GM12865 (cell line): ENCODE measurements around the gene AGPAT4.

Source experiments
- DNase-seq: peaks from one replicate; pipeline ENCODE4 v3.0.0; 2010; ENCODE audit warnings: low read depth
- H3K4me3 ChIP-seq: 2 replicates; pipeline ENCODE4 v1.5.1; 2011; ENCODE audit warnings: mild to moderate bottlenecking, low read depth, low read length, control low read depth
- TF ChIP-seq, protein P1 (sequence below): IDR thresholded peaks from 2 replicates; pipeline ENCODE4 v1.5.1; 2011; ENCODE audit warnings: low read length, control low read depth, low read depth, inconsistent platforms; ENCODE audit not compliant: insufficient read depth; ENCODE audit errors: missing control alignments

The AGPAT4 gene

DNA sequence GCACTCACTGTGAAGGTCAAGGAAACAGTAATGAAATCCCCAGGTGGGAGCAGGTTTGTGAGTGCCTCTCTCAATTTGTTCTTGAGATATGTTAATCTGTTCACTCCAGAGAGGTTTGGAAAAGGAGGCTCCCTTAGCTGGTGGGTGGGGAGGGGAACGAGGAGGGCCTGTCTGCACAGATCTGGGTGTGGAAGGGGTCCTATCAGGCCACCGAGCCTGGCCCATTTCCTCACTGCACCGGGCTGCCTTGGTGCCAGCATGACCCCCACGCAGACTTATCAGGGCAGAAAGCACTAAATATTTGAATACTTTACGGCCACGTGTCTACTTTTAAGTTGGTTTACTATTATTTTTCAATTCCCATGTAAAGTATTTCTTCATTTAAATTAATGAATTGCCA lies 8.3 kb downstream of the AGPAT4 start:
- no peak overlapping the region for H3K4me3 ChIP-seq
- TF ChIP-seq, protein P1, sequence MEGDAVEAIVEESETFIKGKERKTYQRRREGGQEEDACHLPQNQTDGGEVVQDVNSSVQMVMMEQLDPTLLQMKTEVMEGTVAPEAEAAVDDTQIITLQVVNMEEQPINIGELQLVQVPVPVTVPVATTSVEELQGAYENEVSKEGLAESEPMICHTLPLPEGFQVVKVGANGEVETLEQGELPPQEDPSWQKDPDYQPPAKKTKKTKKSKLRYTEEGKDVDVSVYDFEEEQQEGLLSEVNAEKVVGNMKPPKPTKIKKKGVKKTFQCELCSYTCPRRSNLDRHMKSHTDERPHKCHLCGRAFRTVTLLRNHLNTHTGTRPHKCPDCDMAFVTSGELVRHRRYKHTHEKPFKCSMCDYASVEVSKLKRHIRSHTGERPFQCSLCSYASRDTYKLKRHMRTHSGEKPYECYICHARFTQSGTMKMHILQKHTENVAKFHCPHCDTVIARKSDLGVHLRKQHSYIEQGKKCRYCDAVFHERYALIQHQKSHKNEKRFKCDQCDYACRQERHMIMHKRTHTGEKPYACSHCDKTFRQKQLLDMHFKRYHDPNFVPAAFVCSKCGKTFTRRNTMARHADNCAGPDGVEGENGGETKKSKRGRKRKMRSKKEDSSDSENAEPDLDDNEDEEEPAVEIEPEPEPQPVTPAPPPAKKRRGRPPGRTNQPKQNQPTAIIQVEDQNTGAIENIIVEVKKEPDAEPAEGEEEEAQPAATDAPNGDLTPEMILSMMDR: no peak
- DNase-seq: no peak

GRCh38 chr6:161264181-161264580 lies 9.7 kb downstream of the AGPAT4 start:
- DNase-seq: no peak
- TF ChIP-seq, protein P1: no peak
- no peak overlapping the region for H3K4me3 ChIP-seq

DNA sequence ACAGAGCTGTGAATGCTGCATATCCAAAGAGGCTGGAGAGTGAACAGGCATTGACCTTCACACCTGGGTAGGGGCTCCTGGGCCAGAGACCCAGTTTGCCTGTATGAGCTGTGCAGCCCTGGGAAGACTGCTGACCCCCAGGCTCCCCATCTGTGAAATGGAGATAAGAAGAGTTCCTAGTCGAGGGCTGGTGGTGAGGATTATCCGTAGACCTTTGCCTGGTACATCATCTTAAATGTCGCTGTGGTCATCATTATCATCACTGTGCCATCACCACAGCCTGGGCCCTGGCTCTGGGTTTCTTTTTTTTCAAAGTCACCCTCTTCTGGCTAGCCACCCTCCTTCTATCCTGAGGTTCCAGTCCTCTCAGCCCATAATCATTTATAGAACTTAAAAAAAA lies 12.0 kb downstream of the AGPAT4 start:
- TF ChIP-seq, protein P1: no peak
- no peak for DNase-seq

DNA sequence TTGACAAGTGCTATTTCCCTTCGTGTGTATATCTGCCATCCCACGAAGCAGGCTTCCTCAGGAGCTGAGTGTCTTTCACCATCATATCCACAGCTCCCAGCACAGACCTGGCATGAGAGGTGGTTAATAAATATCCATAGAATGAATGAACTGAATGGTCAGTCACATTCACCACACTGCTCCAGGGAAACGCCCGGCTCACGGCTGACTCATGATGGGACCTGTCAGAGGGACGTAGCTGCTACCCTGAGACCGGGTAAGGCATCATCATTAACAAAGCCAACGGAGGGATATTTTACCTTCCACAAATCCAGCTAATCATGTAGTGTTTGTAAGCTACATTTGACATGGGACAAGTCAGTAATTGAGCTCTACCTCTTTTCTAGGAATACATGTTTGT lies 12.5 kb downstream of the AGPAT4 start:
- TF ChIP-seq, protein P1: no peak
- no peak overlapping the region for H3K4me3 ChIP-seq
- DNase-seq: no peak

More for the DNA sequence above, 12.0 kb downstream of the AGPAT4 start:
- H3K4me3 ChIP-seq: no peak overlapping the region

- TF ChIP-seq, protein P1: no peak
- no peak overlapping the region for H3K4me3 ChIP-seq
- no peak for DNase-seq
Observed at GRCh38 chr6:161259302-161259701, 14.6 kb downstream of the AGPAT4 start.

DNA sequence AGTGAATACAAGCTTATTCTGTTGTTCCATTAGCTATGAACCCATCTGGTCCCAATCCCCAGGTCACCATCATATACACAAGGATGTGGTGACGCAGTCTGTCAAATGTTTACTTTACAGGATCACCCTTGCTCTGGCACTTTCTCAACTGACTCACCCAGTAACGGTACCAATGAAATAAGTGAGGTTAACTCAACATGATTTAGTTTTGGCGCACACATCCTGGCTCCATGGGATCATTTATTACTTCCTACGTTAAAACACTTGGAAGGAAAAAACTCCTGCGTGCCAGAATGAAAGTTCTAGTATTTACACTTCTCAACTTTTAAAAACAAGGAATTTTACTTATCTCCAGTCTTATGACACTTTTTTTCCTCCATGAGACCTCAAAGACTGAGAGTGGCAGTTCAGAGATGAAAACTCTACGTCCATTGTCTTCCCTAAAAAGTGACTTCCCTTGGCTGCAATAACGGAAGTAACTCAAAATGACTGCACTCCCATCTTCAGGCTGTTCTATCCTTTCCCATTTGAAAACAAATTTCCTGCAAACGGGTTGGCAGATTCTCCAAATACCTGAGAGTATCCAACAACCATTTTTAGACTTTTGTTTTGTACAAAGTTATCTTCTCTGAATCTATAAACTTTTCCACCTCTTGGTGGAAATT lies 15.9 kb downstream of the AGPAT4 start:
- no peak for DNase-seq
- H3K4me3 ChIP-seq: no peak overlapping the region
- TF ChIP-seq, protein P1: no peak

DNA sequence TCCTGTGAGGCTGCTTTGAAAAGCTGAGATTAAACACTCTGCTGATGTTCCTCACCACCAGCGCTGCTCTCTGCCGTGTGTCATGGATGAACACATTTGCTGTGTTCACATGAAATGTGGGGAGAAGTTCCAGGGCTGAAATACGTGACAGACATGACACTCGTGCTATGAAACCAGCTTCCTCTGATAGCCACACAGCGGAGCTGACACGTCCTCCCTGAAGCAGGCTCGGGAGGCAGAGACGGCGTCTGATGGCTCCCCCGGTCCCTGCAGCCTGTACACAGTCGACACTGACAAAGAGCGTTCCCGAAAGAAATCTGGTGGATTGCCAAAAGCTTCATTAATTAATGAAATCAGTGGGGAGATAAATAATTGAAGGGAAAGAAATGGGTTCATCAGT lies 17.5 kb downstream of the AGPAT4 start:
- no peak for DNase-seq
- TF ChIP-seq, protein P1: no peak
- H3K4me3 ChIP-seq: no peak overlapping the region
